Activated T-cell treated with anti-CD3 and anti-CD28 coated beads for 1 hour (primary cell): ENCODE results near the gene ECI2.
"Not testable (repeated sequence)": the region's sequence is repeated elsewhere in the genome, so short reads cannot be mapped to it uniquely, and the experiment has no call there.

Experiments
- DNase-seq: peaks from one replicate; pipeline ENCODE4 v3.0.0-alpha.2; 2020; ENCODE audit warnings: low read depth

Gene ECI2

GRCh38 chr6:4102687-4103244, 32.6 kb downstream of the ECI2 start:
- no peak for DNase-seq

DNA sequence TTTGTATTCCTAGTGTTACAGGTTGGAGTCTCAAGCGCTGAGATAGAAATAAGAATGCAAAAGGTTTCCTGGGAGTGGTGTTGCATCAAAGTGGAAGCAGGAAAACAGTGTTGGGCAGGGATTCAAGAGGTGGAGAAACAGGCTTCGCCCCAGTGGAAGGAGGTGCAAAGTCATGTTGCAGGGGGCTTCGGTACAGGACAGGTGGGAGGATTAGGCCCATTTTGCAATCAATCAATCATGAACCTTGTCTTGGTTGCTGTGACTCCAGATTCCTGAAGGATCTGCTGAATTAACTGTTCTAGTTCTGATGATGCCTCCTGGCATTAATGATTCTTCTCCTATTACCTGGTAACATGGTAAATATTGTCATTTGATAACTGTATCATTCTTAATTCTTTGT, 34.1 kb downstream of the ECI2 start:
- no peak for DNase-seq

DNA sequence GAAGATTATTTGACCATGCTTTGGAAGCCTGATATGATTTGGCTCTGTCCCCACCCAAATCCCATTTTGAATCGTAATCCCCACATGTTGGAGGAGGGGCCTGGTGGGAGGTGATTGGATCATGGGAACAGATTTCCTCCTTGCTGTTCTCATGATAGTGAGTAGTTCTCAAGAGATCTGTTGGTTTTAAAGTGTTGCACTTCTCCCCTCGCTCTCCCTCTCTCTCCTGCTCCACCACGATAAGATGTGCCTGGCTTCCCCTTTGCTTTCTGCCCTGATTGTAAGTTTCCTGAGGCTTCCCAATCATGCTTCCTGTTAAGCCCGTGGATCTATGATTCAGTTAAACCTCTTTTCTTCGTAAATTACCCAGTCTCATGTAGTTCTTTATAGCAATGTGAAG, 34.7 kb downstream of the ECI2 start:
- DNase-seq: no peak

DNA sequence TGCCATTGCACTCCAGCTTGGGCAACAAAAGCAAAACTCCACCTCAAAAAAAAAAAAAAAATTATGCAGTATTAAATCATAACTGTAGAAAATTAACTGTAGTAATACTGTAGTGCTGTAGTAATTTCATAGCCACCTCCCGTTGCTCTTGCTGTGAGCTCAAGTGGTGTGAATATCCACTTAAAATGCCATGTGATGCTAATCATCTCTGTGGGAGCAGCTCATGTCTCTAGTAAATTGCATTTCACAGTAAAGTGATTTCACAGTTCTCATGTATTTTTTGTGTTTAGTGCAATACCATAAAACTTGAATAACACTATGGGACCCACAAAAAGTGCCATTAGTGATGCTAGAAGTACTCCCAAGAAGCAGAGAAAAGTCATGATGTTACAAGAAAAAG, 42.1 kb downstream of the ECI2 start:
- DNase-seq: no peak

DNA sequence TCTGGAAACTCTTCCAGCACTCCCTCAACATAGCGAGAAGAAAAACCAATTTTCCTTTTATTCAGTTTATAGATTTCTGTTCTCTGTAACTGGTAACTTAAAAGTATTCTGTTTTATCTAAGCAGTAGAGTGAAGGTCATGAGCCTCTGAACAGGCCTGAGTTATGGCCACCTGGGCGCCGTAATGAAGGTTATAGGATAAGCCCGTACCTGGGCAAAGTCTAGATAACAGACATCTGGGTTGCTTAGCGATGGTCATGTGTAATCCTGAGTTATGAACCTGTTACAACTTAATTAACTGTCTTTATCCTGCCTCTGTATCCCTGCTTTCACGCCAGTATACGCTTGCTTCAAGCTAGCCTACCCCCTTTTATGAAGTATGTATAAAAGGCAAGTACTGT, 43.4 kb downstream of the ECI2 start:
- DNase-seq: no peak

- not testable (repeated sequence) for DNase-seq
Observed at GRCh38 chr6:4090043-4090442, 45.3 kb downstream of the ECI2 start.

DNA sequence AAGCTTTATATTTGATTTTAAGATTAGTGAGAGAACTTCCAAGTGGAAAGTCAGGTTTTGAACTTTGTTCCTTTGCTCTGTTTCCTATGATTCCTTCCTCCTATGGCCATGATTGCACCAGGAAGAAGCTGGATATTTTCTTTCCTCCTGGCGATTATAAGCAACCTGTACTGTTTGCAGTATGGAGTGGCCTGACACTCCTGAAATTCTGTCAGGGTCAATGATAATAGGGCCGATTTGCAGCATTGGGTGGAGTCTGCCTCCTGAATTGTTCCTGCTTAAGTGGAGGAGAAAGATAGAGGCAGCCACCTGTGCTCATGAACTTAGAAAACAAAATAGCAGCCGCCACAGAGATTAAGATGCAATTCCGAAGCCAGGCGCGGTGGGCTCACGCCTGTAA, 46.7 kb downstream of the ECI2 start:
- no peak for DNase-seq

DNA sequence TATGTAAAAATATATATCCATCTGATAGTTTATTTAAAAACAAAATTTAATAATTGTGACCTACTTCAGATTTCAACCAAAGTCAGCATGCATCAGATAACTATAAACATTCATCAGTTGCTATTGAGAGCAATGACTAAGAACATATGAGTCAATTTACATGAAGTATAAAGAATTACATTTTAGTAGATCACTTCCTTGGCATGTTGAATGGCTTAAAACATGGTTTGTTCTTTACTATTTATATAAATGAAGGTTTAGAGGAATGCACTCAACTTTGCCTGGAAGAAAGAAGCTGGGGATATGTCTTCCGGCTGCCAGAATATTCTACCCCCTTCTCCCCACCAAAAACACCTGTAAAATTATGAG, 50.1 kb downstream of the ECI2 start:
- no peak for DNase-seq

- no peak for DNase-seq
Observed at GRCh38 chr6:4084444-4085331, 50.7 kb downstream of the ECI2 start.

GRCh38 chr6:4078691-4079471, 56.5 kb downstream of the ECI2 start, which contains the start of gene FAM217A:
TSS of gene FAM217A (minus strand) at chr6:4079137. CDS start at chr6:4077414, 1,723 bp downstream.
- no peak for DNase-seq

DNA sequence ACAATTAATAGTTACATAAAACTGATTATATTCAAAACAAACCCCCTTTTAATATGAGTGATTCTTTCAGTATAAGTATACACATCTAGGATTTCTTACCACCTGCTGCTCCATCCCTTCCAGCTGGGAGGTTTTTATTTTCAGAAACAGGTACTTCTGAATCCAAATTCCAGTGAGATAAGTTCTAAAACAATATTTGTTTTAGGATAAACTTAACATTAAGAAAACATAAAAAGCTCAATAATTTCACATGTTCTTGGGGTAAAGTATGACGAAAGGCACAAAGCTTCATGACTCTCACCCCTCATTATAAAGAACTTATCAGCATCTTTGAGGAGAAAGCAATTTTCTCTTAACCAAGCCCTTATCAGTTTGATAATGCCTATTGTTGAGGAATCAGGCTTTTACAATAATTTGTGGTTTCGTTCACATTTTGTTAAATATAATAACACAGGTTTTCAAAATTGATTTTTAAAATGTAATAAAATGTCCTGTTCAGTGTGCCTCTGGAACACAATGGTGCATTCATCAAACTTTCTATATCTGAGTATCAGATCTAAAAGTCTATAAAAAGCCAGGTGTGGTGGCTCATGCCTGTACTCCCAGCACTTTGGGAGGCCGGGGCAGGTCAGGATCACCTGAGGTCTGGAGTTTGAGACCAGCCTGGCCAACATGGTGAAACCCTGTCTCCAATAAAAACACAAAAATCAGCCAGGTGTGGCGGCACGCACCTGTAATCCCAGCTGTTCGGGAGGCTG, 60.7 kb downstream of the ECI2 start:
- DNase-seq: no peak

GRCh38 chr6:4071330-4071729, 64.0 kb downstream of the ECI2 start:
- DNase-seq: no peak

- no peak for DNase-seq
Observed at GRCh38 chr6:4069199-4069598, 66.2 kb downstream of the ECI2 start.

- no peak for DNase-seq
Observed at GRCh38 chr6:4067673-4068072, 67.7 kb downstream of the ECI2 start.

GRCh38 chr6:4066029-4066755, 69.2 kb downstream of the ECI2 start:
- no peak for DNase-seq
